ENCODE data around the gene ANKRD40CL. TPM values are rescaled to one million over a fixed set of nuclear protein-coding genes. Genes with fewer than 3 reads are reported as not detected.

Gene ANKRD40CL
- total and polyA plus RNA-seq, 2 experiments from 2014 or later: not detected

GRCh38 chr17:50737118-50737698 lies 30.1 kb downstream of the ANKRD40CL start:
- TF ChIP-seq EZH2phosphoT487 (IDR thresholded peaks at IDR 0.05; ENCODE audit: insufficient read depth, low read depth): no peak
- no peak for TF ChIP-seq EZH2 (IDR thresholded peaks at IDR 0.05; ENCODE audit: insufficient read depth, poor library complexity, severe bottlenecking)
- Histone ChIP-seq H3K9me3 (ENCODE audit: low read depth) (no peaks in the 10 kb centered on the region), H3K27me3 (replicated peaks; ENCODE audit: insufficient read depth) (no peaks in the 10 kb centered on the region), H3K36me3 (ENCODE audit: low read depth) (peaks cover 43% of the 10 kb centered on the region), H3K27ac (no peak overlapping the region), H3K9ac (no peak overlapping the region), H3K79me2 (ENCODE audit: insufficient read depth) (peaks cover 100% of the 10 kb centered on the region), H3F3A (ENCODE audit: insufficient read depth) (peaks cover 8% of the 10 kb centered on the region; the same call in 1 of the 2 replicates), H3K4me3 (no peak overlapping the region), H2AFZ (no peak overlapping the region), H4K20me1 (ENCODE audit: insufficient read depth) (peaks cover 15% of the 10 kb centered on the region; the same call in 1 of the 2 replicates), H3K4me2 (ENCODE audit: unreplicated experiment) (no peak overlapping the region), H3K4me1 (ENCODE audit: insufficient read depth) (peaks cover 7% of the 10 kb centered on the region), H3K9me2 (ENCODE audit: insufficient read depth) (no peaks in the 10 kb centered on the region)
- WGBS, 2 experiments (ENCODE audit: low coverage in 1 of 2, low lambda C conversion rate in 2 of 2, missing lambda C conversion rate in 2 of 2): 74 to 87% methylated on average over 2 of the region's 2 CpGs
- in situ Hi-C loops (cut with MboI): no loop called here
- no peak for DNase-seq

GRCh38 chr17:50735287-50735686 lies 32.0 kb downstream of the ANKRD40CL start:
- H4K20me1 ChIP-seq (ENCODE audit: insufficient read depth): peaks cover 32% of the 10 kb centered on the region; the same call in 1 of the 2 replicates
- peaks cover 21% of the 10 kb centered on the region for H3K4me1 ChIP-seq (ENCODE audit: insufficient read depth)
- no peak for DNase-seq
- H3K9me3 ChIP-seq (ENCODE audit: low read depth): no peaks in the 10 kb centered on the region
- no peak overlapping the region for H3K27ac ChIP-seq
- no peaks in the 10 kb centered on the region for H3K27me3 ChIP-seq (replicated peaks; ENCODE audit: insufficient read depth)
- no peaks in the 10 kb centered on the region for H3K9me2 ChIP-seq (ENCODE audit: insufficient read depth)
- no peak overlapping the region for H2AFZ ChIP-seq
- H3K36me3 ChIP-seq (ENCODE audit: low read depth): peaks cover 25% of the 10 kb centered on the region
- no peak overlapping the region for H3K9ac ChIP-seq
- 82 to 95% methylated on average over 2 to 3 of the region's 3 CpGs for WGBS, 2 experiments (ENCODE audit: low coverage in 1 of 2, low lambda C conversion rate in 2 of 2, missing lambda C conversion rate in 2 of 2)
- in situ Hi-C loops (cut with MboI): no loop called here
- H3K4me3 ChIP-seq: no peak overlapping the region
- peaks cover 18% of the 10 kb centered on the region; the same call in 1 of the 2 replicates for H3F3A ChIP-seq (ENCODE audit: insufficient read depth)
- no peak overlapping the region for H3K4me2 ChIP-seq (ENCODE audit: unreplicated experiment)
- TF ChIP-seq EZH2 (IDR thresholded peaks at IDR 0.05; ENCODE audit: insufficient read depth, poor library complexity, severe bottlenecking) (no peak), EZH2phosphoT487 (IDR thresholded peaks at IDR 0.05; ENCODE audit: insufficient read depth, low read depth) (no peak)
- peaks cover 100% of the 10 kb centered on the region for H3K79me2 ChIP-seq (ENCODE audit: insufficient read depth)

- H3K4me2 ChIP-seq (ENCODE audit: unreplicated experiment): no peak overlapping the region
- H3K4me3 ChIP-seq: no peak overlapping the region
- peaks cover 50% of the 10 kb centered on the region for H4K20me1 ChIP-seq (ENCODE audit: insufficient read depth)
- H3K4me1 ChIP-seq (ENCODE audit: insufficient read depth): peaks cover 20% of the 10 kb centered on the region
- no peaks in the 10 kb centered on the region for H3K9me2 ChIP-seq (ENCODE audit: insufficient read depth)
- no peaks in the 10 kb centered on the region for H3K27me3 ChIP-seq (replicated peaks; ENCODE audit: insufficient read depth)
- DNase-seq: no peak
- TF ChIP-seq EZH2 (IDR thresholded peaks at IDR 0.05; ENCODE audit: insufficient read depth, poor library complexity, severe bottlenecking) (no peak), EZH2phosphoT487 (IDR thresholded peaks at IDR 0.05; ENCODE audit: insufficient read depth, low read depth) (no peak)
- no peaks in the 10 kb centered on the region for H3K9me3 ChIP-seq (ENCODE audit: low read depth)
- H3K36me3 ChIP-seq (ENCODE audit: low read depth): no peaks in the 10 kb centered on the region
- in situ Hi-C loops (cut with MboI): no loop called here
- H3K79me2 ChIP-seq (ENCODE audit: insufficient read depth): peaks cover 100% of the 10 kb centered on the region
- WGBS, 2 experiments (ENCODE audit: low coverage in 1 of 2, low lambda C conversion rate in 2 of 2, missing lambda C conversion rate in 2 of 2): 81 to 83% methylated on average over 7 of the region's 7 CpGs
- H3K27ac ChIP-seq: no peak overlapping the region
- no peak overlapping the region for H3K9ac ChIP-seq
- peaks cover 10% of the 10 kb centered on the region for H3F3A ChIP-seq (ENCODE audit: insufficient read depth)
- no peak overlapping the region for H2AFZ ChIP-seq
Observed at GRCh38 chr17:50731575-50732460, 35.5 kb downstream of the ANKRD40CL start.

GRCh38 chr17:50728881-50729765 lies 38.2 kb downstream of the ANKRD40CL start:
- Histone ChIP-seq H3K27me3 (replicated peaks; ENCODE audit: insufficient read depth) (no peaks in the 10 kb centered on the region), H3K27ac (0 out of 2 replicates have a peak overlapping the region, but pooled peaks have one; percentile 11), H3K79me2 (ENCODE audit: insufficient read depth) (peaks cover 100% of the 10 kb centered on the region), H3K9me3 (ENCODE audit: low read depth) (no peaks in the 10 kb centered on the region), H3K36me3 (ENCODE audit: low read depth) (no peaks in the 10 kb centered on the region), H3K4me2 (ENCODE audit: unreplicated experiment) (no peak overlapping the region), H4K20me1 (ENCODE audit: insufficient read depth) (peaks cover 64% of the 10 kb centered on the region), H3F3A (ENCODE audit: insufficient read depth) (peaks cover 10% of the 10 kb centered on the region), H3K4me3 (no peak overlapping the region), H3K9ac (no peak overlapping the region), H3K9me2 (ENCODE audit: insufficient read depth) (no peaks in the 10 kb centered on the region), H2AFZ (no peak overlapping the region), H3K4me1 (ENCODE audit: insufficient read depth) (peaks cover 20% of the 10 kb centered on the region)
- TF ChIP-seq EZH2phosphoT487 (IDR thresholded peaks at IDR 0.05; ENCODE audit: insufficient read depth, low read depth): no peak
- no peak for TF ChIP-seq EZH2 (IDR thresholded peaks at IDR 0.05; ENCODE audit: insufficient read depth, poor library complexity, severe bottlenecking)
- in situ Hi-C loops (cut with MboI): no loop called here
- 76 to 86% methylated on average over 5 of the region's 5 CpGs for WGBS, 2 experiments (ENCODE audit: low coverage in 1 of 2, low lambda C conversion rate in 2 of 2, missing lambda C conversion rate in 2 of 2)
- no peak for DNase-seq
